ENCODE results near the gene ZNF319. TPM values are rescaled to one million over a fixed set of nuclear protein-coding genes. Genes with fewer than 3 reads are reported as not detected.

Gene ZNF319
- total RNA-seq, 2 experiments from 2014 or later = 9.5 to 10.1 TPM

- ChIA-PET POLR2A (no interaction called here), CTCF (no interaction called here)
These were observed 37.8 kb upstream of the ZNF319 start for GRCh38 chr16:58038219-58038641.

- ChIA-PET CTCF (no interaction called here), POLR2A (no interaction called here)
These were observed 37.0 kb upstream of the ZNF319 start for GRCh38 chr16:58037365-58038057.

GRCh38 chr16:58036943-58037342, 36.5 kb upstream of the ZNF319 start:
- POLR2A ChIA-PET = no interaction called here
- CTCF ChIA-PET = no interaction called here

- CTCF ChIA-PET = interaction anchor here (1.4 kb wide), 1 partner anchor 12 kb away, joined by 3 read pairs; no protein-coding TSS in a partner anchor
These were observed 35.1 kb upstream of the ZNF319 start for GRCh38 chr16:58035356-58036170.

GRCh38 chr16:58034774-58035173, 34.3 kb upstream of the ZNF319 start:
- CTCF ChIA-PET = interaction anchor here (0.5 to 1.7 kb wide), 3 partner anchors 12 to 76 kb away, joined by 3 read pairs; no protein-coding TSS in a partner anchor
- POLR2A ChIA-PET = no interaction called here

More at GRCh38 chr16:58035356-58036170, 35.1 kb upstream of the ZNF319 start:
- POLR2A ChIA-PET = no interaction called here

- POLR2A ChIA-PET = no interaction called here
- CTCF ChIA-PET = interaction anchor here (0.5 to 1.7 kb wide), 3 partner anchors 11 to 76 kb away, joined by 3 read pairs; no protein-coding TSS in a partner anchor
These were observed 33.7 kb upstream of the ZNF319 start for GRCh38 chr16:58034128-58034685.

GRCh38 chr16:58032710-58033293, 32.3 kb upstream of the ZNF319 start:
- CTCF ChIA-PET = interaction anchor here (1.2 to 1.7 kb wide), 3 partner anchors 9 to 14 kb away, joined by 3 read pairs; no protein-coding TSS in a partner anchor
- POLR2A ChIA-PET = no interaction called here

GRCh38 chr16:58031016-58031800, 30.7 kb upstream of the ZNF319 start:
- CTCF ChIA-PET = interaction anchor here (1.3 kb wide), 1 partner anchor 13 kb away, joined by 3 read pairs; no protein-coding TSS in a partner anchor
- POLR2A ChIA-PET = no interaction called here

GRCh38 chr16:58030136-58030840, 29.8 kb upstream of the ZNF319 start:
- POLR2A ChIA-PET = no interaction called here
- CTCF ChIA-PET = no interaction called here

- POLR2A ChIA-PET = no interaction called here
- CTCF ChIA-PET = no interaction called here
These were observed 28.9 kb upstream of the ZNF319 start for GRCh38 chr16:58029410-58029809.

- ChIA-PET POLR2A (no interaction called here), CTCF (interaction anchor here (0.6 kb wide), 1 partner anchor 10 kb away, joined by 4 read pairs; no protein-coding TSS in a partner anchor)
These were observed 28.1 kb upstream of the ZNF319 start for GRCh38 chr16:58028541-58029070.

GRCh38 chr16:58027916-58028455, 27.5 kb upstream of the ZNF319 start:
- POLR2A ChIA-PET = no interaction called here
- CTCF ChIA-PET = no interaction called here

GRCh38 chr16:58027161-58027915, 26.9 kb upstream of the ZNF319 start:
- ChIA-PET CTCF (no interaction called here), POLR2A (no interaction called here)

GRCh38 chr16:58026705-58027160, 26.3 kb upstream of the ZNF319 start:
- ChIA-PET POLR2A (no interaction called here), CTCF (no interaction called here)

- ChIA-PET POLR2A (no interaction called here), CTCF (no interaction called here)
These were observed 25.8 kb upstream of the ZNF319 start for GRCh38 chr16:58026139-58026704.

GRCh38 chr16:58025351-58026138, 25.1 kb upstream of the ZNF319 start, which contains the start of gene MMP15:
Gene MMP15 (plus strand): TSS chr16:58025754. CDS start chr16:58026351, 597 bp downstream.
- POLR2A ChIA-PET = no interaction called here
- CTCF ChIA-PET = interaction anchor here (0.5 to 1.7 kb wide), 2 partner anchors 119 to 123 kb away, joined by 4 to 5 read pairs; no protein-coding TSS in a partner anchor

Measured in activated CD8-positive, alpha-beta memory T cell treated with anti-CD3 and anti-CD28 coated beads for 36 hours (primary cell).